ENCODE results near the gene HPCA.

The HPCA gene

GRCh38 chr1:32889731-32890278 lies 3.5 kb downstream of the HPCA start:
- DNase-seq (ENCODE audit: low read depth in 2 of 2), result no peak

- DNase-seq (ENCODE audit: low read depth in 2 of 2), result no peak
Measured at GRCh38 chr1:32890516-32891240, 4.4 kb downstream of the HPCA start.

- no peak for DNase-seq (ENCODE audit: low read depth in 2 of 2)
Measured at GRCh38 chr1:32891241-32891570, 4.9 kb downstream of the HPCA start.

- no peak for DNase-seq (ENCODE audit: low read depth in 2 of 2)
Measured at GRCh38 chr1:32891630-32892029, 5.3 kb downstream of the HPCA start.

GRCh38 chr1:32892368-32893197 lies 6.3 kb downstream of the HPCA start:
- DNase-seq (ENCODE audit: low read depth in 2 of 2), result peak in 1 of 2 donors; percentile 30

GRCh38 chr1:32893198-32894018 lies 7.1 kb downstream of the HPCA start:
- no peak for DNase-seq (ENCODE audit: low read depth in 2 of 2)

GRCh38 chr1:32894019-32894600 lies 7.8 kb downstream of the HPCA start:
- no peak for DNase-seq (ENCODE audit: low read depth in 2 of 2)

- DNase-seq (ENCODE audit: low read depth in 2 of 2), result no peak
Measured at GRCh38 chr1:32894681-32895080, 8.4 kb downstream of the HPCA start.

- no peak for DNase-seq (ENCODE audit: low read depth in 2 of 2)
Measured at GRCh38 chr1:32895325-32896215, 9.3 kb downstream of the HPCA start.

GRCh38 chr1:32896451-32896850 lies 10.2 kb downstream of the HPCA start:
- DNase-seq (ENCODE audit: low read depth in 2 of 2), result no peak

- DNase-seq (ENCODE audit: low read depth in 2 of 2), result no peak
Measured at GRCh38 chr1:32897082-32898049, 11.1 kb downstream of the HPCA start.

- no peak for DNase-seq (ENCODE audit: low read depth in 2 of 2)
Measured at GRCh38 chr1:32898056-32898455, 11.8 kb downstream of the HPCA start.

- no peak for DNase-seq (ENCODE audit: low read depth in 2 of 2)
Measured at GRCh38 chr1:32898958-32899357, 12.7 kb downstream of the HPCA start.

GRCh38 chr1:32899586-32900296 lies 13.4 kb downstream of the HPCA start:
- no peak for DNase-seq (ENCODE audit: low read depth in 2 of 2)

- DNase-seq (ENCODE audit: low read depth in 2 of 2), result no peak
Measured at GRCh38 chr1:32900371-32900955, 14.2 kb downstream of the HPCA start.

- no peak for DNase-seq (ENCODE audit: low read depth in 2 of 2)
Measured at GRCh38 chr1:32900956-32901822, 14.9 kb downstream of the HPCA start, which contains the start of gene TMEM54. Gene TMEM54, minus strand, starts transcription at chr1:32901389. Its CDS starts 151 bp downstream, at chr1:32901238.

- no peak for DNase-seq (ENCODE audit: low read depth in 2 of 2)
Measured at GRCh38 chr1:32901823-32902534, 15.7 kb downstream of the HPCA start.
